Fibroblast of pulmonary artery (primary cell): Measurements from ENCODE around the gene ATP6V1D.
A peak's percentile ranks its signal among the peaks of the same experiment; 100 is the strongest.

Experiments
- DNase-seq: peaks from one replicate; pipeline ENCODE4 v3.0.0-alpha.2; 2010; ENCODE audit warnings: low read depth
- H3K4me3 ChIP-seq: replicated peaks from 2 replicates; pipeline ENCODE4 v1.5.1; 2011; ENCODE audit warnings: low read depth, mild to moderate bottlenecking, control low read depth, low read length, moderate library complexity
- TF ChIP-seq, protein P1 (sequence below): IDR thresholded peaks from 2 replicates; pipeline ENCODE4 v1.5.1; 2011; ENCODE audit warnings: mild to moderate bottlenecking, control low read depth, low read length, inconsistent platforms; ENCODE audit errors: missing control alignments

ATP6V1D gene

DNA sequence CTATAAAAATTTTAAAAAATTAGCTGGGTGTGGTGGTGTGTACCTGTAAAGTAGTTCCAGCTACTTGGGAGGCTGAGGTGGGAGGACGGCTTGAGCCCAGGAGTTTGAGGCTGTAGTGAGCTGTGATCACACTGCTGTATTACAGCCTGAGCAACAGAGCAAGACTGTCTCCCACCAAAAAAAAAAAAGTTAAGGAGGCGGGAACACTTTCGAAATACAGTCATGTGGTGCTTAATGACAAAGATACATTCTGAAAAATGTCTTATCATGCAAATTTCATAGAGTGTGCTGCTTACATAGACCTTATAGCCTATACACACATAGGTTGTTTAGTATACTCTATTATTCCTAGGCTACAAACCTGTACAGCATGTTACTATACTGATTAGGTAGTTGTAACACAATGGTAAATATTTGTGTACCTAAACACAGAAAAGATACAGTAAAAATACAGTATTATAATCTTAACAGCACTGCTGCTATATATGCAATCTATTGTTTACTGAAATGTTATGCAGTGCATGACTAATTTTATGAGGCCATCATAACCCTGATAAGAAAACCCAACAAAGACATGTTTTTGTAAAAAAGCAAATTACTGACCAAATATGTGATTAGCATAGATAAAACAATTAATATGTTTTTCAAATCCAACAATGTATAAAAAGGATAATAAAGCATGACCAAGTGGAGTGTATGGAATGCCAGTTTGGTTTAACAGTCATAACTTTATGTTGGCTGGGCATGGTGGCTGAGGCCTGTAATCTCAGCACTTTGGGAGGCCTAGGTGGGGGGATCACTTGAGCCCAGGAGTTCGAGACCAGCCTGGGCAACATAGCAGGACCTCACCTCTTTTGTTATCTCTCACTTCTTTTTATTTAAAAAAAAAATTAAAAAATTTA is 11.9 kb upstream of the ATP6V1D start:
- DNase-seq, result peak; percentile 48
- TF ChIP-seq, protein P1, sequence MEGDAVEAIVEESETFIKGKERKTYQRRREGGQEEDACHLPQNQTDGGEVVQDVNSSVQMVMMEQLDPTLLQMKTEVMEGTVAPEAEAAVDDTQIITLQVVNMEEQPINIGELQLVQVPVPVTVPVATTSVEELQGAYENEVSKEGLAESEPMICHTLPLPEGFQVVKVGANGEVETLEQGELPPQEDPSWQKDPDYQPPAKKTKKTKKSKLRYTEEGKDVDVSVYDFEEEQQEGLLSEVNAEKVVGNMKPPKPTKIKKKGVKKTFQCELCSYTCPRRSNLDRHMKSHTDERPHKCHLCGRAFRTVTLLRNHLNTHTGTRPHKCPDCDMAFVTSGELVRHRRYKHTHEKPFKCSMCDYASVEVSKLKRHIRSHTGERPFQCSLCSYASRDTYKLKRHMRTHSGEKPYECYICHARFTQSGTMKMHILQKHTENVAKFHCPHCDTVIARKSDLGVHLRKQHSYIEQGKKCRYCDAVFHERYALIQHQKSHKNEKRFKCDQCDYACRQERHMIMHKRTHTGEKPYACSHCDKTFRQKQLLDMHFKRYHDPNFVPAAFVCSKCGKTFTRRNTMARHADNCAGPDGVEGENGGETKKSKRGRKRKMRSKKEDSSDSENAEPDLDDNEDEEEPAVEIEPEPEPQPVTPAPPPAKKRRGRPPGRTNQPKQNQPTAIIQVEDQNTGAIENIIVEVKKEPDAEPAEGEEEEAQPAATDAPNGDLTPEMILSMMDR, result no peak
- H3K4me3 ChIP-seq, result no peak overlapping the region

DNA sequence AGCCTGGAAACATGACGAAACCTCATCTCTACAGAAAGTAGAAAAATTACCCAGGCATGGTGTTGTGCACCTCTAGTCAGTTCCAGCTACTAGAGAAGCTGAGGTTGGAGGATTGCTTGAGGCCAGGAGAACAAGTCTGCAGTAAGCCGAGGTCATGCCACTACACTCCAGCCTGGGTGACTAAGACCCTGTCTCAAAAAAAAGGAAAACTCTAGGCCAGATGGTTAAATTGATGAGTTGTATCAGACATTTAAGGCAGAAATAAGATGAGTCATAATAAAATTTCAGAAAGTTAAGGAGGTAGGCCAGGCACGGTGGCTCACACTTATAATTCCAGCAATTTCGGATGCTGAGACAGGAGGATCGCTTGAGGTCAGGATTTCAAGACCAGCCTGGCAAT is 11.2 kb upstream of the ATP6V1D start:
- TF ChIP-seq, protein P1, result no peak
- DNase-seq, result no peak
- H3K4me3 ChIP-seq, result no peak overlapping the region

DNA sequence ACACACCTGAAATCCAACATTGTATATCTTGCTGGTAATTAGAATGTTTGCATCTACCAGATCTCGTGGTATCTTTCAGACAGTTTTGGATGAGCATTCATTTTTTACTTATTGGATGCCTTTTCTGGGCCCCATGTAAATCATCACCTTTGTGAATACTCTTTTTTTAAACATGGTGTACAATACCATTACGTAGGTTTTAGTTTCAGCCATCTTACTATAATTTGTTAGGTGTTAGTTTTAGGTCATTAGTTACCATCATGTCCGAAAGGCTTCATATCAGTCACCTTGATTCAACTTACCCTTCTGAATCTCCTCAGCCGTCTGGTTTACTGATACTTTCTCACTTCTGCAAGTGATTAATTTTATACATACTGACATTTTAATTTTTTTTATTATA is 5.9 kb upstream of the ATP6V1D start:
- no peak for DNase-seq
- H3K4me3 ChIP-seq, result no peak overlapping the region
- TF ChIP-seq, protein P1, result no peak

DNA sequence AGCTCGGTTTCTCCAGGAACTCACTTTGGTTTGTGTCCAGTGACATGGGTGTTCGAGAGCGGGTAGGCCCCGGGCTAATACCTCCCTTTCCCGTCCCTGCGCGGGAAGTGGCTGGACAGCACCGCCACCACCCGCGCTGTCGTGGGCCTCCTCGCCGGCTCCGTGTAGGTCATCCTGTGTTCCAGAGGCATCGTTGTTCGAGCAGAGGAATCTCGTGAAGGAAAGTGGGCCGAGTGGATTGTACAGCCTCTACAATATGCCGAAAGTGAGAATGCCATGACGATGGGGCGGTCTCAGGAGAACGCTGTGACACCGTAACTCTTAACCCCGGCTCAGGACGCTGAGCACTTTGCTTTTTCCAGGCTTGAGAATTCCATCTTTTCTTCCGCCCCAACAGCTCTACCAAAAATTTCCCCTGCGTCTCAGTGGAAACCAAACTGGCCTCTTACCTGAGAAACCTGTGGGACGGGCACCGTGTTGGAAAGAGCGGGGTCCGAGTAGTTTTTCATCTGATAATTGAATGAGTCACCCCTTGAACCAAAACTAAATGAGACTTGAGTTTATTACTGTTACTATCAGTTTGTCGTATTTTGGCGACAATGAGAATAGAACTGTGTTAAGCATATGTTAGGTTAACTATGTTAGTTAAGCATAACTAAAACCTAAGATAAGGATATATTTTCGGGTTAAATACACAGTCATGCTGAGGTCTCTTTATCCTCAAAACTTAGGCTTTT is 1.0 kb upstream of the ATP6V1D start:
- DNase-seq, result no peak
- H3K4me3 ChIP-seq, result peak overlapping the region; percentile 98
- TF ChIP-seq, protein P1, result no peak

DNA sequence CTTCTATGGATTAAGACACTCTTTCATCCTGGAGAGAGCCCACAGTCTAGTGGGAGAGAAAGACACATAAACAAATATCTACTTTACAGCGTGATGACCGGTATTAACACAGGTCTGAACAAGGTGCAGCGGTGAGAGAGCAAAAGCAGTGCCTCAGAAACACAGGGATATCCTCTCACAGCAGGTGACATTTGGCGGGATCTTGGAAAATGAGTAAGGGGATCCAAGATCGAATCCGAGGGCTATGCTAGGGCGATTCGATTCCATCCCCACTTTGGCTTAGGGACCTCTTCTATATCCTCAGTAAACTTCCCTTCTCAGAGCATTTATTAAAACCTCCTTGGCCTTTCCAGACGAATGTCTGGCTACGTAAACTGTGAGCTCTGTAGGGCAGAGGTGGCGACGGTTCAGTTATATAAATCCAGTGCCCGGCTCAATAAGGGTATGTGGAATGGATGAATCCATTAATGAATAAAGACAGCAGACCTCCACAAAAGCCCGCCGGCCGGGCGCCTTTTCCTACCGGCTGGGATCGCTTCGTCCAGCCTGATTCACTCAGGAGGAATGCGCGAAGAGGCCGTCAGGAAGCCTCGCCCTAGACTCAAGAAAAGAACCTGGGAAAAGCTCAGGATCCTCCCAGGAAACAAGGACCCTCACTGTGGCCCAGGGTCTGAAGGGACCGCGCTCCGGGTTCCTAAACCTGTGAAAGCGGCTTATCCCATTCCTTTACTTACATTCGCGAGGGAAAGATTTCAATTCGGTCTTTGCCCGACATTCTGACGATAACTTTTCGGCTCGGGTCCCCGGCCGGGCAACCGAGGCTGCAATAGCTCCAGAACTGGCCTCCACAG is 455 bp downstream of the ATP6V1D start:
- TF ChIP-seq, protein P1, result no peak
- peak overlapping the region; percentile 98 for H3K4me3 ChIP-seq
- DNase-seq, result peak; percentile 66

DNA sequence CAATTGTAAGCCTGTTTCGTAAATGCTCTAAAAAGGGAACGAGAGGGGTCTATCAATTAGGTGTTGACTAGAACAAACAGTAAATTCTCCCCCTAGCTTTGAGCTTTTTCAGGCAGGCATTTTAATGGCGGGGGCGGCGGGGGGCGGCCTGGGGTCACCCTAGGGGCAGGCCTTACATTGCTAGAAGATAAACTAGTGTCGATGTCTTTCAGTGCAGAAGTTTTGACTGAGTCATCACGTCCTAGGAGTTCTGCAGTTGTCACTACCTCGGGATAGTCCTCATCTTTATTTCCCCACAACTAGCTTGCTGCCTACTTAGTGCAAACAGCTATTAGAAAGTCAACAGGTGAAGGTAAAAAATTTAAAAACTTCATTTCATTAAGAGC is 1.6 kb downstream of the ATP6V1D start:
- TF ChIP-seq, protein P1, result no peak
- peak overlapping the region; percentile 98 for H3K4me3 ChIP-seq
- DNase-seq, result no peak
